WI38 (cell line): ENCODE results near the gene LRP2.

Source experiments
- H3K4me3 ChIP-seq: 2 replicates; pipeline ENCODE4 v1.5.1; 2011; ENCODE audit warnings: low read depth, mild to moderate bottlenecking, control low read depth, low read length
- CTCF ChIP-seq: IDR thresholded peaks from 2 replicates; pipeline ENCODE4 v1.5.1; 2012; ENCODE audit warnings: low read depth, mild to moderate bottlenecking, control low read depth, low read length

The LRP2 gene

GRCh38 chr2:169291517-169291916, 70.8 kb downstream of the LRP2 start:
- no peak overlapping the region for H3K4me3 ChIP-seq
- no peak for TF ChIP-seq CTCF

- no peak for TF ChIP-seq CTCF
- H3K4me3 ChIP-seq, result no peak overlapping the region
These were observed 71.9 kb downstream of the LRP2 start for GRCh38 chr2:169290433-169290832.

GRCh38 chr2:169287666-169288065, 74.7 kb downstream of the LRP2 start:
- H3K4me3 ChIP-seq, result no peak overlapping the region
- no peak for TF ChIP-seq CTCF

- TF ChIP-seq CTCF, result no peak
- no peak overlapping the region for H3K4me3 ChIP-seq
These were observed 75.6 kb downstream of the LRP2 start for GRCh38 chr2:169286624-169287231.

- TF ChIP-seq CTCF, result no peak
- H3K4me3 ChIP-seq, result no peak overlapping the region
These were observed 76.7 kb downstream of the LRP2 start for GRCh38 chr2:169285531-169286235.

- TF ChIP-seq CTCF, result no peak
- H3K4me3 ChIP-seq, result no peak overlapping the region
These were observed 81.8 kb downstream of the LRP2 start for GRCh38 chr2:169280502-169280901.

GRCh38 chr2:169275696-169276444, 86.5 kb downstream of the LRP2 start:
- no peak for TF ChIP-seq CTCF
- H3K4me3 ChIP-seq, result no peak overlapping the region
